ENCODE measurements around the gene VSX2. TPM values are rescaled to one million over a fixed set of nuclear protein-coding genes. Genes with fewer than 3 reads are reported as not detected.

The VSX2 gene
- total and polyA plus RNA-seq, 2 experiments from 2014 or later: 0.49 to 0.52 TPM

- no peak for TF ChIP-seq ZNF462 (CRISPR knock-in tag; IDR thresholded peaks at IDR 0.05)
These were observed 22.8 kb downstream of the VSX2 start (continued) for GRCh38 chr14:74262076-74262475.

DNA sequence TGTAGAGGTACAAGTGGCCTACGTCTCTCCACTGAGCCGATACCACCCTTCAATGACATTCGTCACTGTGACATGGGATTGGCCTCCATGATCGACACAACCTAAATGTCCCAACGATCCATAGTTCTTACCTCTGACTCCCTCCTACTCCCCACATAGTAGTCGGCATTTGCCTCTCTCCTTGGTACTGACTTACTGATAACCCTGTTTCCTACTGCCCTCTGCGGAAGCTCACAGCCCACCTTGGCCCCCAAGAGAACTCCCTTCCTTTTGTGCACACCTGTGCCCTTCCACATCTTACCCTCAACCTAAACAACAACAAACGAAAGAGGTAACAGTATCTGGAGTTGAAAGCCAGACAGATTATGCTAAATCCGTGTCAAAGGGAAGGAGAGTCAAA, 23.9 kb downstream of the VSX2 start:
- Histone ChIP-seq H3K4me1 (ENCODE audit: insufficient read depth) (peaks cover 8% of the 10 kb centered on the region; the same call in 1 of the 2 replicates), H3K27me3 (ENCODE audit: insufficient read depth) (peaks cover 18% of the 10 kb centered on the region), H3K27ac (ENCODE audit: low read depth) (no peak overlapping the region), H4K20me1 (replicated peaks; ENCODE audit: insufficient read depth) (no peaks in the 10 kb centered on the region), H3K9me2 (ENCODE audit: insufficient read depth) (no peaks in the 10 kb centered on the region), H3K36me3 (ENCODE audit: insufficient read depth) (no peaks in the 10 kb centered on the region), H2AFZ (no peak overlapping the region), H3K4me3 (no peak overlapping the region), H3K79me2 (replicated peaks; ENCODE audit: insufficient read depth) (no peaks in the 10 kb centered on the region), H3K4me2 (no peak overlapping the region), H3F3A (replicated peaks; ENCODE audit: low read depth) (no peaks in the 10 kb centered on the region)
- DNase-seq (ENCODE audit: low spot score): no peak
- no peak for TF ChIP-seq CREB1 (CRISPR knock-in tag; IDR thresholded peaks at IDR 0.05; ENCODE audit: low read depth)
- TF ChIP-seq, protein P1, sequence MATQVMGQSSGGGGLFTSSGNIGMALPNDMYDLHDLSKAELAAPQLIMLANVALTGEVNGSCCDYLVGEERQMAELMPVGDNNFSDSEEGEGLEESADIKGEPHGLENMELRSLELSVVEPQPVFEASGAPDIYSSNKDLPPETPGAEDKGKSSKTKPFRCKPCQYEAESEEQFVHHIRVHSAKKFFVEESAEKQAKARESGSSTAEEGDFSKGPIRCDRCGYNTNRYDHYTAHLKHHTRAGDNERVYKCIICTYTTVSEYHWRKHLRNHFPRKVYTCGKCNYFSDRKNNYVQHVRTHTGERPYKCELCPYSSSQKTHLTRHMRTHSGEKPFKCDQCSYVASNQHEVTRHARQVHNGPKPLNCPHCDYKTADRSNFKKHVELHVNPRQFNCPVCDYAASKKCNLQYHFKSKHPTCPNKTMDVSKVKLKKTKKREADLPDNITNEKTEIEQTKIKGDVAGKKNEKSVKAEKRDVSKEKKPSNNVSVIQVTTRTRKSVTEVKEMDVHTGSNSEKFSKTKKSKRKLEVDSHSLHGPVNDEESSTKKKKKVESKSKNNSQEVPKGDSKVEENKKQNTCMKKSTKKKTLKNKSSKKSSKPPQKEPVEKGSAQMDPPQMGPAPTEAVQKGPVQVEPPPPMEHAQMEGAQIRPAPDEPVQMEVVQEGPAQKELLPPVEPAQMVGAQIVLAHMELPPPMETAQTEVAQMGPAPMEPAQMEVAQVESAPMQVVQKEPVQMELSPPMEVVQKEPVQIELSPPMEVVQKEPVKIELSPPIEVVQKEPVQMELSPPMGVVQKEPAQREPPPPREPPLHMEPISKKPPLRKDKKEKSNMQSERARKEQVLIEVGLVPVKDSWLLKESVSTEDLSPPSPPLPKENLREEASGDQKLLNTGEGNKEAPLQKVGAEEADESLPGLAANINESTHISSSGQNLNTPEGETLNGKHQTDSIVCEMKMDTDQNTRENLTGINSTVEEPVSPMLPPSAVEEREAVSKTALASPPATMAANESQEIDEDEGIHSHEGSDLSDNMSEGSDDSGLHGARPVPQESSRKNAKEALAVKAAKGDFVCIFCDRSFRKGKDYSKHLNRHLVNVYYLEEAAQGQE (IDR thresholded peaks at IDR 0.05; ENCODE audit: unreplicated experiment): peak; percentile 70
- H3K27ac Mint-ChIP-seq: no peak overlapping the region
- peaks cover 14% of the 10 kb centered on the region for H3K4me1 Mint-ChIP-seq
- peaks cover 26% of the 10 kb centered on the region for H3K27me3 Mint-ChIP-seq (ENCODE audit: insufficient read depth, low read depth, poor library complexity)
- no peak overlapping the region for H3K4me3 Mint-ChIP-seq
- no peaks in the 10 kb centered on the region; the same call in 2 of the 3 replicates for H3K9me3 Mint-ChIP-seq
- ATAC-seq: peak; percentile 10; the same call in 1 of the 3 replicates
- no peaks in the 10 kb centered on the region for H3K36me3 Mint-ChIP-seq (ENCODE audit: low read depth)
